Activated CD8-positive, alpha-beta memory T cell treated with anti-CD3 and anti-CD28 coated beads for 1 hour (primary cell): ENCODE data around the gene MBNL1.
"Not testable (repeated sequence)": the region's sequence is repeated elsewhere in the genome, so short reads cannot be mapped to it uniquely, and the experiment has no call there.

ENCODE experiments used
- DNase-seq, 2 donors: peaks; one replicate each; pipeline ENCODE4 v3.0.0-alpha.2; 2020; ENCODE audit warnings: low read depth in 1 of 2; ENCODE audit errors: extremely low read depth in 1 of 2

MBNL1 gene

GRCh38 chr3:152317184-152317583 is 48.5 kb downstream of the MBNL1 start:
- DNase-seq: no peak

- no peak for DNase-seq
These were observed 49.2 kb downstream of the MBNL1 start for GRCh38 chr3:152317956-152318355.

- no peak for DNase-seq
These were observed 49.8 kb downstream of the MBNL1 start for GRCh38 chr3:152318512-152318911.

GRCh38 chr3:152319256-152319655 is 50.5 kb downstream of the MBNL1 start:
- DNase-seq: no peak

- DNase-seq: no peak
These were observed 51.3 kb downstream of the MBNL1 start for GRCh38 chr3:152319831-152320617.

- no peak for DNase-seq
These were observed 52.6 kb downstream of the MBNL1 start for GRCh38 chr3:152321200-152321954.

GRCh38 chr3:152321955-152322377 is 53.2 kb downstream of the MBNL1 start:
- no peak for DNase-seq

- DNase-seq: no peak
These were observed 54.0 kb downstream of the MBNL1 start for GRCh38 chr3:152322756-152323155.

- no peak for DNase-seq
These were observed 55.1 kb downstream of the MBNL1 start for GRCh38 chr3:152323834-152324233.

GRCh38 chr3:152325136-152325535 is 56.4 kb downstream of the MBNL1 start:
- no peak for DNase-seq

GRCh38 chr3:152327203-152327602 is 58.5 kb downstream of the MBNL1 start:
- DNase-seq: no peak

- DNase-seq: no peak
These were observed 60.1 kb downstream of the MBNL1 start for GRCh38 chr3:152328841-152329240.

- no peak for DNase-seq
These were observed 61.8 kb downstream of the MBNL1 start for GRCh38 chr3:152330559-152330958.

- no peak for DNase-seq
These were observed 62.4 kb downstream of the MBNL1 start for GRCh38 chr3:152331018-152331541.

GRCh38 chr3:152331998-152332397 is 63.3 kb downstream of the MBNL1 start:
- DNase-seq: no peak

GRCh38 chr3:152333928-152334327 is 65.2 kb downstream of the MBNL1 start:
- DNase-seq: no peak

- no peak for DNase-seq
These were observed 66.0 kb downstream of the MBNL1 start for GRCh38 chr3:152334761-152335160.

GRCh38 chr3:152335273-152335672 is 66.5 kb downstream of the MBNL1 start:
- DNase-seq: no peak

GRCh38 chr3:152337337-152337736 is 68.6 kb downstream of the MBNL1 start:
- DNase-seq: not testable (repeated sequence)

GRCh38 chr3:152338159-152338720 is 69.5 kb downstream of the MBNL1 start:
- no peak for DNase-seq

- no peak for DNase-seq
These were observed 71.3 kb downstream of the MBNL1 start for GRCh38 chr3:152339881-152340505.
